ENCODE results near the gene ARPC2. TPM values are rescaled to one million over a fixed set of nuclear protein-coding genes. Genes with fewer than 3 reads are reported as not detected.

Gene ARPC2
- total and polyA plus RNA-seq, 2 of the 13 experiments (the other 11 are each of a cell fraction or from before 2014, with no cell fraction given): 168 to 303 TPM

- TF ChIP-seq ZNF280D (CRISPR knock-in tag; IDR thresholded peaks at IDR 0.05) (no peak), BRCA1 (CRISPR knock-in tag; IDR thresholded peaks at IDR 0.05) (no peak), NFATC3 (CRISPR knock-in tag; IDR thresholded peaks at IDR 0.05) (no peak), GABPA (IDR thresholded peaks at IDR 0.05; ENCODE audit: low read depth, low read length) (no peak), GABPA (CRISPR knock-in tag; IDR thresholded peaks at IDR 0.05; ENCODE audit: low read depth) (no peak), ZNF784 (CRISPR knock-in tag; IDR thresholded peaks at IDR 0.05; ENCODE audit: borderline replicate concordance) (no peak), ZZZ3 (CRISPR knock-in tag; IDR thresholded peaks at IDR 0.05; ENCODE audit: borderline replicate concordance) (no peak), SIN3A (IDR thresholded peaks at IDR 0.05; ENCODE audit: borderline replicate concordance, low read depth, low read length) (0 out of 2 replicates have a peak, but pooled peaks have one; percentile 11), ZNF225 (CRISPR knock-in tag; IDR thresholded peaks at IDR 0.05) (no peak), ZNF557 (CRISPR knock-in tag; IDR thresholded peaks at IDR 0.05) (no peak), THAP7 (CRISPR knock-in tag; IDR thresholded peaks at IDR 0.05) (peak; percentile 7; the same call in 1 of the 2 replicates), KAT8 (CRISPR knock-in tag; IDR thresholded peaks at IDR 0.05) (no peak), ZBTB42 (CRISPR knock-in tag; IDR thresholded peaks at IDR 0.05) (0 out of 2 replicates have a peak, but pooled peaks have one; percentile 19), CBX1 (IDR thresholded peaks at IDR 0.05; ENCODE audit: low read depth) (no peak), JUNB (CRISPR knock-in tag; IDR thresholded peaks at IDR 0.05; ENCODE audit: borderline replicate concordance) (no peak), ZBTB8A (CRISPR knock-in tag; IDR thresholded peaks at IDR 0.05; ENCODE audit: borderline replicate concordance, low read depth) (no peak), ZFP41 (CRISPR knock-in tag; IDR thresholded peaks at IDR 0.05; ENCODE audit: borderline replicate concordance) (no peak), MLX (CRISPR knock-in tag; IDR thresholded peaks at IDR 0.05) (no peak), THAP9 (CRISPR knock-in tag; IDR thresholded peaks at IDR 0.05; ENCODE audit: borderline replicate concordance) (no peak), ZBTB44 (CRISPR knock-in tag; IDR thresholded peaks at IDR 0.05) (no peak)
These were observed 74.5 kb downstream of the ARPC2 start (continued) for GRCh38 chr2:218291318-218292047.
